ENCODE data around the gene PTPRN2.

- TF ChIP-seq, protein P1, sequence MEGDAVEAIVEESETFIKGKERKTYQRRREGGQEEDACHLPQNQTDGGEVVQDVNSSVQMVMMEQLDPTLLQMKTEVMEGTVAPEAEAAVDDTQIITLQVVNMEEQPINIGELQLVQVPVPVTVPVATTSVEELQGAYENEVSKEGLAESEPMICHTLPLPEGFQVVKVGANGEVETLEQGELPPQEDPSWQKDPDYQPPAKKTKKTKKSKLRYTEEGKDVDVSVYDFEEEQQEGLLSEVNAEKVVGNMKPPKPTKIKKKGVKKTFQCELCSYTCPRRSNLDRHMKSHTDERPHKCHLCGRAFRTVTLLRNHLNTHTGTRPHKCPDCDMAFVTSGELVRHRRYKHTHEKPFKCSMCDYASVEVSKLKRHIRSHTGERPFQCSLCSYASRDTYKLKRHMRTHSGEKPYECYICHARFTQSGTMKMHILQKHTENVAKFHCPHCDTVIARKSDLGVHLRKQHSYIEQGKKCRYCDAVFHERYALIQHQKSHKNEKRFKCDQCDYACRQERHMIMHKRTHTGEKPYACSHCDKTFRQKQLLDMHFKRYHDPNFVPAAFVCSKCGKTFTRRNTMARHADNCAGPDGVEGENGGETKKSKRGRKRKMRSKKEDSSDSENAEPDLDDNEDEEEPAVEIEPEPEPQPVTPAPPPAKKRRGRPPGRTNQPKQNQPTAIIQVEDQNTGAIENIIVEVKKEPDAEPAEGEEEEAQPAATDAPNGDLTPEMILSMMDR (IDR thresholded peaks at IDR 0.05 in 2 of 3, conservative IDR thresholded peaks at IDR 0.05 in 1 of 3; ENCODE audit: borderline replicate concordance in 1 of 3, insufficient read depth in 1 of 3, low read depth in 2 of 3, low read length in 2 of 3) = peak in 1 of 3 experiments; percentile 11; a peak in 1 of 6 replicates
- TF ChIP-seq TCF7L2 (IDR thresholded peaks at IDR 0.05; ENCODE audit: borderline replicate concordance, extremely low read depth, insufficient read depth, insufficient read length) = no peak
- TF ChIP-seq EZH2 (IDR thresholded peaks at IDR 0.05) = no peak
Observed at GRCh38 chr7:157729566-157729965, 858.1 kb downstream of the PTPRN2 start.
